Measurements from ENCODE around the gene PRKN.

PRKN gene

GRCh38 chr6:161649068-161649467, 1078.5 kb downstream of the PRKN start:
- Histone ChIP-seq H3K27me3 (ENCODE audit: control insufficient read depth, insufficient read depth, low read length) (no peaks in the 10 kb centered on the region; the same call in 1 of the 2 replicates), H3K9me3 (ENCODE audit: control insufficient read depth, insufficient read depth, low read depth, low read length) (no peaks in the 10 kb centered on the region), H3K27ac (ENCODE audit: low read depth, low read length) (no peak overlapping the region), H3K4me1 (ENCODE audit: control insufficient read depth, insufficient read depth, low read length) (no peaks in the 10 kb centered on the region), H3K4me3 (ENCODE audit: low read depth, low read length) (no peak overlapping the region), H3K9ac (ENCODE audit: low read length) (no peak overlapping the region), H3K36me3 (ENCODE audit: control insufficient read depth, insufficient read depth, low read length) (no peaks in the 10 kb centered on the region)

- no peak overlapping the region for H3K9ac ChIP-seq (ENCODE audit: low read length)
- no peak overlapping the region for H3K4me3 ChIP-seq (ENCODE audit: low read depth, low read length)
- H3K4me1 ChIP-seq (ENCODE audit: control insufficient read depth, insufficient read depth, low read length), result no peaks in the 10 kb centered on the region
- no peak overlapping the region for H3K27ac ChIP-seq (ENCODE audit: low read depth, low read length)
- no peaks in the 10 kb centered on the region for H3K36me3 ChIP-seq (ENCODE audit: control insufficient read depth, insufficient read depth, low read length)
- H3K9me3 ChIP-seq (ENCODE audit: control insufficient read depth, insufficient read depth, low read depth, low read length), result no peaks in the 10 kb centered on the region
- no peaks in the 10 kb centered on the region; the same call in 1 of the 2 replicates for H3K27me3 ChIP-seq (ENCODE audit: control insufficient read depth, insufficient read depth, low read length)
Observed at GRCh38 chr6:161647234-161647633, 1080.3 kb downstream of the PRKN start.

GRCh38 chr6:161644521-161644920, 1083.0 kb downstream of the PRKN start:
- no peaks in the 10 kb centered on the region; the same call in 1 of the 2 replicates for H3K27me3 ChIP-seq (ENCODE audit: control insufficient read depth, insufficient read depth, low read length)
- no peaks in the 10 kb centered on the region for H3K9me3 ChIP-seq (ENCODE audit: control insufficient read depth, insufficient read depth, low read depth, low read length)
- H3K36me3 ChIP-seq (ENCODE audit: control insufficient read depth, insufficient read depth, low read length), result no peaks in the 10 kb centered on the region
- no peaks in the 10 kb centered on the region for H3K4me1 ChIP-seq (ENCODE audit: control insufficient read depth, insufficient read depth, low read length)
- no peak overlapping the region for H3K27ac ChIP-seq (ENCODE audit: low read depth, low read length)
- no peak overlapping the region for H3K9ac ChIP-seq (ENCODE audit: low read length)
- no peak overlapping the region for H3K4me3 ChIP-seq (ENCODE audit: low read depth, low read length)

GRCh38 chr6:161641175-161641574, 1086.4 kb downstream of the PRKN start:
- Histone ChIP-seq H3K27me3 (ENCODE audit: control insufficient read depth, insufficient read depth, low read length) (no peaks in the 10 kb centered on the region; the same call in 1 of the 2 replicates), H3K9ac (ENCODE audit: low read length) (no peak overlapping the region), H3K4me1 (ENCODE audit: control insufficient read depth, insufficient read depth, low read length) (no peaks in the 10 kb centered on the region), H3K4me3 (ENCODE audit: low read depth, low read length) (no peak overlapping the region), H3K27ac (ENCODE audit: low read depth, low read length) (no peak overlapping the region), H3K36me3 (ENCODE audit: control insufficient read depth, insufficient read depth, low read length) (no peaks in the 10 kb centered on the region), H3K9me3 (ENCODE audit: control insufficient read depth, insufficient read depth, low read depth, low read length) (peaks cover 3% of the 10 kb centered on the region; the same call in 1 of the 2 replicates)

GRCh38 chr6:161639772-161640171, 1087.8 kb downstream of the PRKN start:
- H3K36me3 ChIP-seq (ENCODE audit: control insufficient read depth, insufficient read depth, low read length), result no peaks in the 10 kb centered on the region
- H3K4me3 ChIP-seq (ENCODE audit: low read depth, low read length), result no peak overlapping the region
- no peak overlapping the region for H3K9ac ChIP-seq (ENCODE audit: low read length)
- H3K27me3 ChIP-seq (ENCODE audit: control insufficient read depth, insufficient read depth, low read length), result peaks cover 10% of the 10 kb centered on the region; the same call in 1 of the 2 replicates
- peaks cover 3% of the 10 kb centered on the region; the same call in 1 of the 2 replicates for H3K9me3 ChIP-seq (ENCODE audit: control insufficient read depth, insufficient read depth, low read depth, low read length)
- H3K27ac ChIP-seq (ENCODE audit: low read depth, low read length), result no peak overlapping the region
- H3K4me1 ChIP-seq (ENCODE audit: control insufficient read depth, insufficient read depth, low read length), result no peaks in the 10 kb centered on the region

- Histone ChIP-seq H3K4me3 (ENCODE audit: low read depth, low read length) (no peak overlapping the region), H3K4me1 (ENCODE audit: control insufficient read depth, insufficient read depth, low read length) (no peaks in the 10 kb centered on the region), H3K9me3 (ENCODE audit: control insufficient read depth, insufficient read depth, low read depth, low read length) (peaks cover 3% of the 10 kb centered on the region; the same call in 1 of the 2 replicates), H3K36me3 (ENCODE audit: control insufficient read depth, insufficient read depth, low read length) (no peaks in the 10 kb centered on the region), H3K27me3 (ENCODE audit: control insufficient read depth, insufficient read depth, low read length) (peaks cover 18% of the 10 kb centered on the region; the same call in 1 of the 2 replicates), H3K27ac (ENCODE audit: low read depth, low read length) (no peak overlapping the region), H3K9ac (ENCODE audit: low read length) (no peak overlapping the region)
Observed at GRCh38 chr6:161637658-161638057, 1089.9 kb downstream of the PRKN start.

- Histone ChIP-seq H3K4me1 (ENCODE audit: control insufficient read depth, insufficient read depth, low read length) (no peaks in the 10 kb centered on the region), H3K4me3 (ENCODE audit: low read depth, low read length) (no peak overlapping the region), H3K36me3 (ENCODE audit: control insufficient read depth, insufficient read depth, low read length) (no peaks in the 10 kb centered on the region), H3K9me3 (ENCODE audit: control insufficient read depth, insufficient read depth, low read depth, low read length) (peaks cover 3% of the 10 kb centered on the region; the same call in 1 of the 2 replicates), H3K9ac (ENCODE audit: low read length) (no peak overlapping the region), H3K27me3 (ENCODE audit: control insufficient read depth, insufficient read depth, low read length) (peaks cover 23% of the 10 kb centered on the region; the same call in 1 of the 2 replicates), H3K27ac (ENCODE audit: low read depth, low read length) (no peak overlapping the region)
Observed at GRCh38 chr6:161636882-161637430, 1090.6 kb downstream of the PRKN start.

GRCh38 chr6:161635975-161636374, 1091.6 kb downstream of the PRKN start:
- Histone ChIP-seq H3K4me3 (ENCODE audit: low read depth, low read length) (no peak overlapping the region), H3K36me3 (ENCODE audit: control insufficient read depth, insufficient read depth, low read length) (no peaks in the 10 kb centered on the region), H3K27me3 (ENCODE audit: control insufficient read depth, insufficient read depth, low read length) (peaks cover 29% of the 10 kb centered on the region; the same call in 1 of the 2 replicates), H3K9ac (ENCODE audit: low read length) (no peak overlapping the region), H3K9me3 (ENCODE audit: control insufficient read depth, insufficient read depth, low read depth, low read length) (peaks cover 3% of the 10 kb centered on the region; the same call in 1 of the 2 replicates), H3K27ac (ENCODE audit: low read depth, low read length) (no peak overlapping the region), H3K4me1 (ENCODE audit: control insufficient read depth, insufficient read depth, low read length) (no peaks in the 10 kb centered on the region)

GRCh38 chr6:161634916-161635315, 1092.7 kb downstream of the PRKN start:
- peaks cover 39% of the 10 kb centered on the region; the same call in 1 of the 2 replicates for H3K27me3 ChIP-seq (ENCODE audit: control insufficient read depth, insufficient read depth, low read length)
- H3K9ac ChIP-seq (ENCODE audit: low read length), result no peak overlapping the region
- H3K36me3 ChIP-seq (ENCODE audit: control insufficient read depth, insufficient read depth, low read length), result no peaks in the 10 kb centered on the region
- no peak overlapping the region for H3K27ac ChIP-seq (ENCODE audit: low read depth, low read length)
- no peaks in the 10 kb centered on the region for H3K4me1 ChIP-seq (ENCODE audit: control insufficient read depth, insufficient read depth, low read length)
- peaks cover 3% of the 10 kb centered on the region; the same call in 1 of the 2 replicates for H3K9me3 ChIP-seq (ENCODE audit: control insufficient read depth, insufficient read depth, low read depth, low read length)
- H3K4me3 ChIP-seq (ENCODE audit: low read depth, low read length), result no peak overlapping the region

GRCh38 chr6:161631676-161632194, 1095.8 kb downstream of the PRKN start:
- peaks cover 71% of the 10 kb centered on the region for H3K27me3 ChIP-seq (ENCODE audit: control insufficient read depth, insufficient read depth, low read length)
- no peak overlapping the region for H3K9ac ChIP-seq (ENCODE audit: low read length)
- no peaks in the 10 kb centered on the region for H3K9me3 ChIP-seq (ENCODE audit: control insufficient read depth, insufficient read depth, low read depth, low read length)
- H3K4me1 ChIP-seq (ENCODE audit: control insufficient read depth, insufficient read depth, low read length), result no peaks in the 10 kb centered on the region
- H3K4me3 ChIP-seq (ENCODE audit: low read depth, low read length), result no peak overlapping the region
- H3K36me3 ChIP-seq (ENCODE audit: control insufficient read depth, insufficient read depth, low read length), result no peaks in the 10 kb centered on the region
- H3K27ac ChIP-seq (ENCODE audit: low read depth, low read length), result no peak overlapping the region

GRCh38 chr6:161630674-161631073, 1096.9 kb downstream of the PRKN start:
- H3K9ac ChIP-seq (ENCODE audit: low read length), result no peak overlapping the region
- H3K36me3 ChIP-seq (ENCODE audit: control insufficient read depth, insufficient read depth, low read length), result no peaks in the 10 kb centered on the region
- peaks cover 78% of the 10 kb centered on the region for H3K27me3 ChIP-seq (ENCODE audit: control insufficient read depth, insufficient read depth, low read length)
- no peaks in the 10 kb centered on the region for H3K9me3 ChIP-seq (ENCODE audit: control insufficient read depth, insufficient read depth, low read depth, low read length)
- no peak overlapping the region for H3K4me3 ChIP-seq (ENCODE audit: low read depth, low read length)
- H3K4me1 ChIP-seq (ENCODE audit: control insufficient read depth, insufficient read depth, low read length), result no peaks in the 10 kb centered on the region; the same call in 1 of the 2 replicates
- no peak overlapping the region for H3K27ac ChIP-seq (ENCODE audit: low read depth, low read length)

Data from HUES6 (cell line).